HEK293 (cell line): ENCODE results near the gene IGF1R.

Experiments used
- CTCF ChIA-PET: fragments of 350-600 bp; formaldehyde crosslinking; extraction: SDS; loops from one replicate; lab custom pipeline; 2021; ENCODE audit warnings: antibody characterized with exemption; lab: Yijun Ruan, JAX
- POLR2A ChIA-PET: fragments of 300-600 bp; formaldehyde crosslinking; extraction: SDS; loops from one replicate; lab custom pipeline; 2020; ENCODE audit warnings: antibody characterized with exemption, inconsistent platforms; lab: Yijun Ruan, JAX
- H3K27ac ChIP-seq: fragments of 200-500 bp; sonication (Bioruptor generic); 2 replicates; pipeline ENCODE4 v1.5.1; 2014; ENCODE audit warnings: low read depth, low read length, control low read depth, inconsistent platforms; ENCODE audit errors: extremely low read depth
- H3K36me3 ChIP-seq, 2 experiments: fragments of 200-500 bp in 1 of 2; sonication (Bioruptor generic) in 1 of 2; 1 replicate in 1 of 2; 2 replicates in 1 of 2; pipeline ENCODE4 v1.5.1; 2014 to 2017; ENCODE audit warnings: inconsistent platforms in 2 of 2, low read length in 2 of 2; ENCODE audit not compliant: control insufficient read depth in 2 of 2, insufficient read depth in 1 of 2
- H3K4me1 ChIP-seq: fragments of 200-500 bp; sonication (Bioruptor generic); 2 replicates; pipeline ENCODE4 v1.5.1; 2014; ENCODE audit warnings: mild to moderate bottlenecking, low read length, inconsistent platforms; ENCODE audit not compliant: control insufficient read depth, insufficient read depth
- H3K4me3 ChIP-seq: 2 replicates; pipeline ENCODE4 v1.5.1; 2011; ENCODE audit warnings: low read depth, mild to moderate bottlenecking, control low read depth, low read length, moderate library complexity
- H3K9me3 ChIP-seq: fragments of 200-500 bp; sonication (Bioruptor generic); 2 replicates; pipeline ENCODE4 v1.5.1; 2014; ENCODE audit warnings: low read depth, low read length, inconsistent platforms; ENCODE audit not compliant: control insufficient read depth, insufficient read depth
- BCL11B ChIP-seq: fragments of 450-650 bp; formaldehyde crosslinking; IDR thresholded peaks from 2 replicates; pipeline ENCODE4 v1.5.1; 2016; ENCODE audit warnings: low read depth, missing biosample characterization, missing genetic modification characterization
- GFI1B ChIP-seq: fragments of 450-650 bp; formaldehyde crosslinking; IDR thresholded peaks from 2 replicates; pipeline ENCODE4 v1.5.1; 2016; ENCODE audit warnings: missing biosample characterization, missing genetic modification characterization
- HOXA7 ChIP-seq: sonication (generic); formaldehyde crosslinking; IDR thresholded peaks from 2 replicates; pipeline ENCODE4 v1.8.1; 2022; ENCODE audit warnings: missing genetic modification reagents, borderline replicate concordance
- PRDM10 ChIP-seq: fragments of 450-650 bp; formaldehyde crosslinking; IDR thresholded peaks from 2 replicates; pipeline ENCODE4 v1.5.1; 2016; ENCODE audit warnings: missing biosample characterization, missing genetic modification characterization
- PRDM6 ChIP-seq: fragments of 450-650 bp; formaldehyde crosslinking; IDR thresholded peaks from 2 replicates; pipeline ENCODE4 v1.5.1; 2017; ENCODE audit warnings: missing biosample characterization, missing genetic modification characterization
- TSHZ1 ChIP-seq: fragments of 450-650 bp; formaldehyde crosslinking; IDR thresholded peaks from 2 replicates; pipeline ENCODE4 v1.5.1; 2016; ENCODE audit warnings: missing biosample characterization, missing genetic modification characterization, borderline replicate concordance
- ZBTB20 ChIP-seq: fragments of 450-650 bp; formaldehyde crosslinking; IDR thresholded peaks from 2 replicates; pipeline ENCODE4 v1.5.1; 2016; ENCODE audit warnings: missing biosample characterization, missing genetic modification characterization
- ZNF112 ChIP-seq: fragments of 450-650 bp; formaldehyde crosslinking; IDR thresholded peaks from 2 replicates; pipeline ENCODE4 v1.5.0; 2017; ENCODE audit warnings: missing biosample characterization, missing genetic modification characterization
- ZNF138 ChIP-seq: fragments of 450-650 bp; formaldehyde crosslinking; IDR thresholded peaks from 2 replicates; pipeline ENCODE4 v1.5.1; 2016; ENCODE audit warnings: missing biosample characterization, missing genetic modification characterization, borderline replicate concordance
- ZNF292 ChIP-seq: fragments of 450-650 bp; formaldehyde crosslinking; IDR thresholded peaks from 2 replicates; pipeline ENCODE4 v1.5.1; 2016; ENCODE audit warnings: low read depth, missing biosample characterization, missing genetic modification characterization, borderline replicate concordance
- ZNF473 ChIP-seq: fragments of 450-650 bp; formaldehyde crosslinking; IDR thresholded peaks from 2 replicates; pipeline ENCODE4 v1.5.1; 2017; ENCODE audit warnings: missing biosample characterization, missing genetic modification characterization
- ZNF48 ChIP-seq: fragments of 450-650 bp; formaldehyde crosslinking; IDR thresholded peaks from 2 replicates; pipeline ENCODE4 v1.5.1; 2016; ENCODE audit warnings: missing biosample characterization, missing genetic modification characterization
- ZNF548 ChIP-seq: fragments of 450-650 bp; formaldehyde crosslinking; IDR thresholded peaks from 2 replicates; pipeline ENCODE4 v1.5.1; 2016; ENCODE audit warnings: missing biosample characterization, missing genetic modification characterization
- ZNF580 ChIP-seq: fragments of 450-650 bp; formaldehyde crosslinking; IDR thresholded peaks from 2 replicates; pipeline ENCODE4 v1.5.1; 2016; ENCODE audit warnings: missing biosample characterization, missing genetic modification characterization
- ZNF626 ChIP-seq: fragments of 450-650 bp; sonication (Bioruptor Pico); formaldehyde crosslinking; IDR thresholded peaks from 2 replicates; pipeline ENCODE4 v1.5.1; 2018; ENCODE audit warnings: missing biosample characterization, missing genetic modification characterization, inconsistent platforms
- ZNF645 ChIP-seq: fragments of 450-650 bp; formaldehyde crosslinking; IDR thresholded peaks from 2 replicates; pipeline ENCODE4; 2016; ENCODE audit warnings: missing biosample characterization, missing genetic modification characterization
- ZNF692 ChIP-seq: fragments of 450-650 bp; formaldehyde crosslinking; IDR thresholded peaks from 2 replicates; pipeline ENCODE4 v1.5.1; 2016; ENCODE audit warnings: missing biosample characterization, missing genetic modification characterization
- ZSCAN16 ChIP-seq: fragments of 450-650 bp; formaldehyde crosslinking; IDR thresholded peaks from 2 replicates; pipeline ENCODE4 v1.5.1; 2016; ENCODE audit warnings: missing biosample characterization, missing genetic modification characterization
- ZSCAN5A ChIP-seq: fragments of 450-650 bp; formaldehyde crosslinking; IDR thresholded peaks from 2 replicates; pipeline ENCODE4 v1.5.1; 2016; ENCODE audit warnings: missing biosample characterization, missing genetic modification characterization

The IGF1R gene

GRCh38 chr15:98777426-98777825 is 129.1 kb downstream of the IGF1R start (continued):
- no peak for TF ChIP-seq ZNF692 (tag by site-specific recombination)
- no peak for TF ChIP-seq ZSCAN16 (tag by site-specific recombination)

- POLR2A ChIA-PET = no interaction called here
- no peak for TF ChIP-seq ZBTB20 (tag by site-specific recombination)
- no peak for TF ChIP-seq ZNF112 (tag by site-specific recombination)
- TF ChIP-seq BCL11B (tag by site-specific recombination) = no peak
- TF ChIP-seq PRDM10 (tag by site-specific recombination) = no peak
- no peak for TF ChIP-seq ZNF645 (tag by site-specific recombination)
- no peak for TF ChIP-seq GFI1B (tag by site-specific recombination)
- TF ChIP-seq ZSCAN5A (tag by site-specific recombination) = no peak
- TF ChIP-seq TSHZ1 = no peak
- TF ChIP-seq ZNF138 (tag by site-specific recombination) = no peak
- no peak for TF ChIP-seq ZNF48 (tag by site-specific recombination)
- no peak for TF ChIP-seq PRDM6 (tag by site-specific recombination)
- TF ChIP-seq ZNF626 (tag by site-specific recombination) = no peak
- no peak for TF ChIP-seq ZNF473 (tag by site-specific recombination)
- TF ChIP-seq ZNF548 (tag by site-specific recombination) = no peak
- TF ChIP-seq ZNF580 (tag by site-specific recombination) = no peak
- no peak for TF ChIP-seq HOXA7 (CRISPR knock-in tag)
- no peak for TF ChIP-seq ZNF292
- H3K36me3 ChIP-seq = no peaks in the 10 kb centered on the region
- H3K4me3 ChIP-seq = no peak overlapping the region
- no peak overlapping the region for H3K27ac ChIP-seq
- CTCF ChIA-PET = interaction anchor here (0.6 to 4.6 kb wide), 36 partner anchors 9 to 336 kb away, joined by 3 to 66 read pairs (median 5); no protein-coding TSS in a partner anchor
- peaks cover 24% of the 10 kb centered on the region for H3K4me1 ChIP-seq
- H3K9me3 ChIP-seq = no peaks in the 10 kb centered on the region
Measured at GRCh38 chr15:98778263-98778959, 130.1 kb downstream of the IGF1R start.
